IPS-NIHi7 (cell line): ENCODE data around the gene CNIH3.
"Not testable (repeated sequence)": the region's sequence is repeated elsewhere in the genome, so short reads cannot be mapped to it uniquely, and the experiment has no call there.

Source experiments
- DNase-seq: peaks from one replicate; pipeline ENCODE4 v3.0.0; 2012; ENCODE audit warnings: mixed read lengths; ENCODE audit errors: extremely low spot score

The CNIH3 gene

GRCh38 chr1:224687465-224687864 is 71.3 kb downstream of the CNIH3 start:
- no peak for DNase-seq

- no peak for DNase-seq
Observed at GRCh38 chr1:224689374-224689773, 73.3 kb downstream of the CNIH3 start.

GRCh38 chr1:224690576-224690975 is 74.5 kb downstream of the CNIH3 start:
- DNase-seq: no peak

GRCh38 chr1:224691148-224691925 is 75.2 kb downstream of the CNIH3 start:
- no peak for DNase-seq

GRCh38 chr1:224694969-224695368 is 78.9 kb downstream of the CNIH3 start:
- no peak for DNase-seq

- no peak for DNase-seq
Observed at GRCh38 chr1:224696021-224696420, 79.9 kb downstream of the CNIH3 start.

- no peak for DNase-seq
Observed at GRCh38 chr1:224696891-224697765, 81.0 kb downstream of the CNIH3 start.

GRCh38 chr1:224698015-224698451 is 81.9 kb downstream of the CNIH3 start:
- DNase-seq: no peak

GRCh38 chr1:224700918-224701531 is 84.9 kb downstream of the CNIH3 start:
- peak; percentile 83 for DNase-seq

- no peak for DNase-seq
Observed at GRCh38 chr1:224703702-224704101, 87.6 kb downstream of the CNIH3 start.

GRCh38 chr1:224704107-224704735 is 88.1 kb downstream of the CNIH3 start:
- DNase-seq: no peak

GRCh38 chr1:224705578-224705977 is 89.5 kb downstream of the CNIH3 start:
- DNase-seq: no peak

- no peak for DNase-seq
Observed at GRCh38 chr1:224707843-224708725, 92.0 kb downstream of the CNIH3 start.

GRCh38 chr1:224710196-224710595 is 94.1 kb downstream of the CNIH3 start:
- DNase-seq: no peak

- DNase-seq: not testable (repeated sequence)
Observed at GRCh38 chr1:224711231-224711756, 95.2 kb downstream of the CNIH3 start.

- DNase-seq: no peak
Observed at GRCh38 chr1:224711876-224712275, 95.8 kb downstream of the CNIH3 start.

GRCh38 chr1:224713228-224713627 is 97.1 kb downstream of the CNIH3 start:
- DNase-seq: no peak

- no peak for DNase-seq
Observed at GRCh38 chr1:224714553-224714952, 98.4 kb downstream of the CNIH3 start.

GRCh38 chr1:224718470-224719053 is 102.4 kb downstream of the CNIH3 start:
- DNase-seq: no peak

- DNase-seq: no peak
Observed at GRCh38 chr1:224719716-224720115, 103.6 kb downstream of the CNIH3 start.
